ENCODE measurements around the gene CENPM.

The CENPM gene

GRCh38 chr22:41900652-41901312 lies 46.2 kb downstream of the CENPM start:
- DNase-seq (ENCODE audit: low read depth in 3 of 3) = no peak

GRCh38 chr22:41899992-41900651 lies 46.8 kb downstream of the CENPM start:
- no peak for DNase-seq (ENCODE audit: low read depth in 3 of 3)

GRCh38 chr22:41899110-41899509 lies 47.8 kb downstream of the CENPM start:
- DNase-seq (ENCODE audit: low read depth in 3 of 3) = no peak

GRCh38 chr22:41898645-41899044 lies 48.3 kb downstream of the CENPM start:
- no peak for DNase-seq (ENCODE audit: low read depth in 3 of 3)

- no peak for DNase-seq (ENCODE audit: low read depth in 3 of 3)
Observed at GRCh38 chr22:41893591-41894375, 53.2 kb downstream of the CENPM start.

GRCh38 chr22:41892721-41893120 lies 54.2 kb downstream of the CENPM start:
- DNase-seq (ENCODE audit: low read depth in 3 of 3) = no peak

GRCh38 chr22:41891407-41891806 lies 55.5 kb downstream of the CENPM start:
- no peak for DNase-seq (ENCODE audit: low read depth in 3 of 3)

Measured in stimulated activated CD4-positive, alpha-beta T cell treated with anti-CD3 and anti-CD28 coated beads, TNF-alpha, amount 100 ng/mL, for 24 hours (primary cell).